ENCODE measurements around the gene PPIA. TPM values are rescaled to one million over a fixed set of nuclear protein-coding genes. Genes with fewer than 3 reads are reported as not detected.

The PPIA gene
- polyA plus RNA-seq, 2 of the 4 experiments (the other 2 are of a cell fraction), result 5,366 to 6,488 TPM

- no peaks in the 10 kb centered on the region for H3K4me1 ChIP-seq
- no peaks in the 10 kb centered on the region for H3K9me3 ChIP-seq
- H3K4me3 ChIP-seq, result no peak overlapping the region
- WGBS (ENCODE audit: missing lambda C conversion rate), result 94% methylated on average over 20 of the region's 20 CpGs
- ATAC-seq (no peak), FAIRE-seq (no peak), DNase-seq (ENCODE audit: low read depth in 1 of 2, low spot score in 1 of 2) (no peak)
- H3K27ac ChIP-seq, result no peak overlapping the region
- no peak overlapping the region for H3K4me2 ChIP-seq
- CTCF ChIA-PET, result interaction anchor here (0.9 to 1.8 kb wide), 4 partner anchors 9 to 29 kb away, joined by 3 to 4 read pairs (median 4); no protein-coding TSS in a partner anchor
- no peak for TF ChIP-seq KDM5A (IDR thresholded peaks at IDR 0.05)
- no peak for TF ChIP-seq NPAS2 (CRISPR knock-in tag; IDR thresholded peaks at IDR 0.05; ENCODE audit: borderline replicate concordance)
- TF ChIP-seq FOSB (CRISPR knock-in tag; IDR thresholded peaks at IDR 0.05), result no peak
- TF ChIP-seq RNF2 (IDR thresholded peaks at IDR 0.05; ENCODE audit: borderline replicate concordance, low read depth), result no peak
- TF ChIP-seq POLR2AphosphoS2 (conservative IDR thresholded peaks at IDR 0.05; ENCODE audit: low read length), result no peak
- POLR2A ChIA-PET, result no interaction called here
Observed at GRCh38 chr7:44762726-44763522, 33.6 kb upstream of the PPIA start.

- no peaks in the 10 kb centered on the region for H3K9me3 ChIP-seq
- ATAC-seq (no peak), DNase-seq (ENCODE audit: low read depth in 1 of 2, low spot score in 1 of 2) (no peak), FAIRE-seq (no peak)
- H3K4me3 ChIP-seq, result no peak overlapping the region
- ChIA-PET CTCF (interaction anchor here (0.9 to 1.8 kb wide), 5 partner anchors 8 to 372 kb away, joined by 3 to 6 read pairs (median 4); no protein-coding TSS in a partner anchor), POLR2A (no interaction called here)
- TF ChIP-seq ZSCAN20 (CRISPR knock-in tag; IDR thresholded peaks at IDR 0.05) (no peak), FOSB (CRISPR knock-in tag; IDR thresholded peaks at IDR 0.05) (no peak), HDAC2 (IDR thresholded peaks at IDR 0.05) (no peak), HOXB5 (CRISPR knock-in tag; IDR thresholded peaks at IDR 0.05) (no peak)
- no peaks in the 10 kb centered on the region for H3K4me1 ChIP-seq
- 94% methylated on average over 6 of the region's 6 CpGs for WGBS (ENCODE audit: missing lambda C conversion rate)
- no peak overlapping the region for H3K27ac ChIP-seq
- no peak overlapping the region for H3K4me2 ChIP-seq
Observed at GRCh38 chr7:44764081-44764480, 32.4 kb upstream of the PPIA start.

GRCh38 chr7:44764665-44765578 lies 31.6 kb upstream of the PPIA start:
- ATAC-seq (peak; percentile 10 to 60; a peak in 3 of 6 replicates), FAIRE-seq (no peak), DNase-seq (ENCODE audit: low read depth in 1 of 2, low spot score in 1 of 2) (peak in 1 of 2 experiments; percentile 39)
- H3K27ac ChIP-seq, result no peak overlapping the region
- no peaks in the 10 kb centered on the region for H3K4me1 ChIP-seq
- ChIA-PET CTCF (interaction anchor here (0.9 to 1.8 kb wide), 5 partner anchors 8 to 371 kb away, joined by 3 to 6 read pairs (median 4); no protein-coding TSS in a partner anchor), POLR2A (no interaction called here)
- no peak overlapping the region for H3K4me2 ChIP-seq
- no peak overlapping the region for H3K4me3 ChIP-seq
- WGBS (ENCODE audit: missing lambda C conversion rate), result 96% methylated on average over 16 of the region's 22 CpGs
- H3K9me3 ChIP-seq, result no peaks in the 10 kb centered on the region
- TF ChIP-seq RCOR1 (IDR thresholded peaks at IDR 0.05; ENCODE audit: low read depth, low read length) (no peak), SMC3 (IDR thresholded peaks at IDR 0.05) (peak; percentile 25; the same call in 1 of the 3 replicates), RAD21 (conservative IDR thresholded peaks at IDR 0.05 in 1 of 2, IDR thresholded peaks at IDR 0.05 in 1 of 2) (peak in 1 of 2 experiments; percentile 38; a peak in 1 of 5 replicates), JUNB (IDR thresholded peaks at IDR 0.05) (no peak), ZSCAN20 (CRISPR knock-in tag; IDR thresholded peaks at IDR 0.05) (no peak), KDM1A (IDR thresholded peaks at IDR 0.05; ENCODE audit: low read depth) (no peak), EHF (CRISPR knock-in tag; IDR thresholded peaks at IDR 0.05) (no peak)

- Histone ChIP-seq H3K4me3 (no peak overlapping the region), H3K9me3 (no peaks in the 10 kb centered on the region), H3K4me1 (no peaks in the 10 kb centered on the region), H3K27ac (no peak overlapping the region), H3K4me2 (no peak overlapping the region)
- 94% methylated on average over 15 of the region's 17 CpGs for WGBS (ENCODE audit: missing lambda C conversion rate)
- FAIRE-seq, result no peak
- DNase-seq (ENCODE audit: low read depth in 1 of 2, low spot score in 1 of 2), result no peak
- ChIA-PET POLR2A (no interaction called here), CTCF (interaction anchor here (0.8 to 2.4 kb wide), 5 partner anchors 9 to 370 kb away, joined by 3 to 8 read pairs (median 4); no protein-coding TSS in a partner anchor)
- no peak for ATAC-seq
- TF ChIP-seq RNF2 (IDR thresholded peaks at IDR 0.05; ENCODE audit: borderline replicate concordance, low read depth) (no peak), HOXA7 (CRISPR knock-in tag; IDR thresholded peaks at IDR 0.05) (no peak), GATA3 (IDR thresholded peaks at IDR 0.05; ENCODE audit: borderline replicate concordance) (no peak), TP53 (CRISPR knock-in tag; IDR thresholded peaks at IDR 0.05) (no peak), ATOH8 (CRISPR knock-in tag; IDR thresholded peaks at IDR 0.05; ENCODE audit: low read depth) (no peak), HES2 (IDR thresholded peaks at IDR 0.05) (no peak), FOSB (CRISPR knock-in tag; IDR thresholded peaks at IDR 0.05) (no peak), HMGXB4 (CRISPR knock-in tag; IDR thresholded peaks at IDR 0.05; ENCODE audit: borderline replicate concordance) (no peak)
Observed at GRCh38 chr7:44765579-44766415, 30.7 kb upstream of the PPIA start.
